Measurements from ENCODE around the gene MRPL39. TPM values are rescaled to one million over a fixed set of nuclear protein-coding genes. Genes with fewer than 3 reads are reported as not detected.

MRPL39 gene
- total RNA-seq, 2 experiments from 2014 or later, result 45.0 to 56.9 TPM

DNA sequence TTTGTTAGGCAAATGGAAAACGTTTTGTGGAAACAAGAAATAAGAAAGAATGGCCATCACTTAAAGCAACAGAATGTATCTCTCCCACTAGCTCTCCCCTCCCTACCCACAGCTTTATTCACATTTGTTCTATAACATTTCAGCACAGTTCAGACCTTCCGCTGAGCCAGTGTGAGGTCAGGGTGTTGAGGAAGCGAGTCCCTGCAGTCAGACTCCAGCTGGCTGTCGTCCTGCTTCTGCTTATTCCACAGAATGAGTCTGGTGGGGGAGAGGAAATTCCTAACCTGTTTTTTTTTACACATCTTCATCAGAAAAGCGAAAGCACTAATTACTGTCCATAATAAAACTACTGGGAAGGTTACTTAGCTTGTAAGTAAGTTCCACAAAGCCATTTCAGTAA, 39.0 kb downstream of the MRPL39 start:
- no peaks in the 10 kb centered on the region for H3K9me3 ChIP-seq (ENCODE audit: low read length)
- BruUV-seq (replicated peaks), result no TSS peak
- intact Hi-C loops (cut with micrococcal nuclease; ENCODE audit: unreplicated experiment), result no loop called here
- no peak for DNase-seq (ENCODE audit: low spot score)
- no peak overlapping the region for H3K4me3 ChIP-seq (ENCODE audit: low read depth, low read length, poor library complexity, severe bottlenecking)
- peaks cover 30% of the 10 kb centered on the region for H3K4me1 ChIP-seq (ENCODE audit: insufficient read depth, low read length, poor library complexity, severe bottlenecking)
- H3K9me2 ChIP-seq (ENCODE audit: insufficient read depth, low read length), result no peaks in the 10 kb centered on the region
- H2AFZ ChIP-seq (ENCODE audit: low read length), result no peak overlapping the region
- POLR2A ChIA-PET, result interaction anchor here (0.7 to 1.1 kb wide), 3 partner anchors 14 to 177 kb away, joined by 3 read pairs; no protein-coding TSS in a partner anchor
- no peaks in the 10 kb centered on the region for H4K20me1 ChIP-seq (ENCODE audit: insufficient read depth, low read length)
- peaks cover 7% of the 10 kb centered on the region; the same call in 1 of the 2 replicates for H3K79me2 ChIP-seq (ENCODE audit: insufficient read depth, low read depth, low read length)
- no peak overlapping the region for H3K27ac ChIP-seq (ENCODE audit: low read depth, low read length, poor library complexity, severe bottlenecking)
- CTCF ChIA-PET (ENCODE audit: unreplicated experiment), result no interaction called here
- H3K4me2 ChIP-seq (ENCODE audit: low read length), result no peak overlapping the region
- H3K36me3 ChIP-seq (ENCODE audit: insufficient read depth, low read length), result peaks cover 23% of the 10 kb centered on the region
- no peak for TF ChIP-seq EZH2phosphoT487 (IDR thresholded peaks at IDR 0.05; ENCODE audit: borderline replicate concordance, low read depth, low read length)
- TF ChIP-seq, protein P1, sequence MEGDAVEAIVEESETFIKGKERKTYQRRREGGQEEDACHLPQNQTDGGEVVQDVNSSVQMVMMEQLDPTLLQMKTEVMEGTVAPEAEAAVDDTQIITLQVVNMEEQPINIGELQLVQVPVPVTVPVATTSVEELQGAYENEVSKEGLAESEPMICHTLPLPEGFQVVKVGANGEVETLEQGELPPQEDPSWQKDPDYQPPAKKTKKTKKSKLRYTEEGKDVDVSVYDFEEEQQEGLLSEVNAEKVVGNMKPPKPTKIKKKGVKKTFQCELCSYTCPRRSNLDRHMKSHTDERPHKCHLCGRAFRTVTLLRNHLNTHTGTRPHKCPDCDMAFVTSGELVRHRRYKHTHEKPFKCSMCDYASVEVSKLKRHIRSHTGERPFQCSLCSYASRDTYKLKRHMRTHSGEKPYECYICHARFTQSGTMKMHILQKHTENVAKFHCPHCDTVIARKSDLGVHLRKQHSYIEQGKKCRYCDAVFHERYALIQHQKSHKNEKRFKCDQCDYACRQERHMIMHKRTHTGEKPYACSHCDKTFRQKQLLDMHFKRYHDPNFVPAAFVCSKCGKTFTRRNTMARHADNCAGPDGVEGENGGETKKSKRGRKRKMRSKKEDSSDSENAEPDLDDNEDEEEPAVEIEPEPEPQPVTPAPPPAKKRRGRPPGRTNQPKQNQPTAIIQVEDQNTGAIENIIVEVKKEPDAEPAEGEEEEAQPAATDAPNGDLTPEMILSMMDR (conservative IDR thresholded peaks at IDR 0.05; ENCODE audit: low read length), result no peak

DNA sequence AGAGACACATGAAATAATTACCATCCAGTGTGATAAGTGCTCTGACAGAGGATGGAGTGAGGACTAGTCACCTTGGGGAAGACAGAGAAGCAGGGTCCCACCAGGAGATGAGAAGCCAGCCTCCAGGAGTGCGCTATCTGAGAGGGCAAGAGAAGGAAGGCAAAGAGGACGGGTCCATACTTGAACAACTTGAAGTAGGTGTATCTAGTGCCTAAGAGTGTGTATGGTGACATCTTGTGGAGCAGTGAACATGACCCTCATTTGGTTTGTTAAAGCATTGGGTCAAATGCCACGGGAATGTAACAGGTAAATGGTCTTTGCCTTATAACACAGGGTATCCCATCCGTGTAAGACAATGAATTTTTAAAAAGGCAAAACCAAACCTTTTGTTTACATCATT, 39.8 kb downstream of the MRPL39 start:
- POLR2A ChIA-PET, result interaction anchor here (0.6 to 0.7 kb wide), 2 partner anchors 15 to 38 kb away, joined by 3 read pairs; no protein-coding TSS in a partner anchor

GRCh38 chr21:25566645-25567044, 40.6 kb downstream of the MRPL39 start:
- ChIA-PET CTCF (ENCODE audit: unreplicated experiment) (no interaction called here), POLR2A (interaction anchor here (0.6 to 0.8 kb wide), 2 partner anchors 9 to 39 kb away, joined by 3 read pairs; no protein-coding TSS in a partner anchor)
- no peaks in the 10 kb centered on the region for H3K9me3 ChIP-seq (ENCODE audit: low read length)
- H4K20me1 ChIP-seq (ENCODE audit: insufficient read depth, low read length), result no peaks in the 10 kb centered on the region
- H3K9me2 ChIP-seq (ENCODE audit: insufficient read depth, low read length), result no peaks in the 10 kb centered on the region
- no peak overlapping the region for H3K4me3 ChIP-seq (ENCODE audit: low read depth, low read length, poor library complexity, severe bottlenecking)
- TF ChIP-seq EZH2phosphoT487 (IDR thresholded peaks at IDR 0.05; ENCODE audit: borderline replicate concordance, low read depth, low read length), result no peak
- TF ChIP-seq, protein P1 (conservative IDR thresholded peaks at IDR 0.05; ENCODE audit: low read length), result no peak
- intact Hi-C loops (cut with micrococcal nuclease; ENCODE audit: unreplicated experiment), result loop anchor here (2.0 kb wide), 1 partner anchor 76 kb away; no protein-coding TSS in a partner anchor
- no TSS peak for BruUV-seq (replicated peaks)
- no peak overlapping the region for H3K4me2 ChIP-seq (ENCODE audit: low read length)
- H3K4me1 ChIP-seq (ENCODE audit: insufficient read depth, low read length, poor library complexity, severe bottlenecking), result peaks cover 30% of the 10 kb centered on the region
- no peaks in the 10 kb centered on the region for H3K79me2 ChIP-seq (ENCODE audit: insufficient read depth, low read depth, low read length)
- peaks cover 23% of the 10 kb centered on the region for H3K36me3 ChIP-seq (ENCODE audit: insufficient read depth, low read length)
- no peak overlapping the region for H3K27ac ChIP-seq (ENCODE audit: low read depth, low read length, poor library complexity, severe bottlenecking)
- no peak overlapping the region for H2AFZ ChIP-seq (ENCODE audit: low read length)
- no peak for DNase-seq (ENCODE audit: low spot score)

More for the DNA sequence above, 39.8 kb downstream of the MRPL39 start:
- Histone ChIP-seq H3K27ac (ENCODE audit: low read depth, low read length, poor library complexity, severe bottlenecking) (no peak overlapping the region), H3K36me3 (ENCODE audit: insufficient read depth, low read length) (peaks cover 23% of the 10 kb centered on the region), H3K4me1 (ENCODE audit: insufficient read depth, low read length, poor library complexity, severe bottlenecking) (peaks cover 28% of the 10 kb centered on the region), H3K4me3 (ENCODE audit: low read depth, low read length, poor library complexity, severe bottlenecking) (no peak overlapping the region), H4K20me1 (ENCODE audit: insufficient read depth, low read length) (no peaks in the 10 kb centered on the region), H3K9me3 (ENCODE audit: low read length) (no peaks in the 10 kb centered on the region), H3K79me2 (ENCODE audit: insufficient read depth, low read depth, low read length) (peaks cover 4% of the 10 kb centered on the region; the same call in 1 of the 2 replicates), H3K9me2 (ENCODE audit: insufficient read depth, low read length) (no peaks in the 10 kb centered on the region), H3K4me2 (ENCODE audit: low read length) (no peak overlapping the region), H2AFZ (ENCODE audit: low read length) (no peak overlapping the region)
- no peak for DNase-seq (ENCODE audit: low spot score)
- TF ChIP-seq, protein P1 (conservative IDR thresholded peaks at IDR 0.05; ENCODE audit: low read length), result no peak; the same call in 1 of the 2 replicates
- TF ChIP-seq EZH2phosphoT487 (IDR thresholded peaks at IDR 0.05; ENCODE audit: borderline replicate concordance, low read depth, low read length), result no peak
- intact Hi-C loops (cut with micrococcal nuclease; ENCODE audit: unreplicated experiment), result loop anchor here (2.0 kb wide), 1 partner anchor 75 kb away; no protein-coding TSS in a partner anchor
- BruUV-seq (replicated peaks), result no TSS peak
- CTCF ChIA-PET (ENCODE audit: unreplicated experiment), result no interaction called here

All from OCI-LY7 (cell line).